HEK293T (cell line): ENCODE data around the gene CHST7.

Experiments
- ARNT ChIP-seq: fragments of 450-650 bp; IDR thresholded peaks from 2 replicates; pipeline ENCODE4 v1.6.1; 2017; ENCODE audit warnings: mild to moderate bottlenecking
- BHLHE40 ChIP-seq: fragments of 450-650 bp; IDR thresholded peaks from 2 replicates; pipeline ENCODE4 v1.6.1; 2016; ENCODE audit warnings: mild to moderate bottlenecking, moderate library complexity, borderline replicate concordance
- CTBP1 ChIP-seq: fragments of 450-650 bp; IDR thresholded peaks from 2 replicates; pipeline ENCODE4 v1.6.1; 2016; ENCODE audit warnings: borderline replicate concordance
- ELF4 ChIP-seq: fragments of 450-650 bp; IDR thresholded peaks from 2 replicates; pipeline ENCODE4 v1.6.1; 2017; ENCODE audit warnings: antibody characterized with exemption
- FOXK2 ChIP-seq: fragments of 450-650 bp; IDR thresholded peaks from 2 replicates; pipeline ENCODE4 v1.6.1; 2016; ENCODE audit warnings: mild to moderate bottlenecking
- FOXM1 ChIP-seq: fragments of 450-650 bp; IDR thresholded peaks from 2 replicates; pipeline ENCODE4 v1.6.1; 2017; ENCODE audit warnings: mild to moderate bottlenecking, borderline replicate concordance
- HDGF ChIP-seq: fragments of 450-650 bp; IDR thresholded peaks from 2 replicates; pipeline ENCODE4 v1.6.1; 2017; ENCODE audit warnings: antibody characterized with exemption, borderline replicate concordance
- L3MBTL2 ChIP-seq: fragments of 450-650 bp; conservative IDR thresholded peaks from 2 replicates; pipeline ENCODE4 v1.6.1; 2016; ENCODE audit warnings: mild to moderate bottlenecking
- LEF1 ChIP-seq: fragments of 450-650 bp; IDR thresholded peaks from 2 replicates; pipeline ENCODE4 v1.6.1; 2017; ENCODE audit warnings: mild to moderate bottlenecking, borderline replicate concordance
- NFRKB ChIP-seq: fragments of 450-650 bp; IDR thresholded peaks from 2 replicates; pipeline ENCODE4 v1.6.1; 2016; ENCODE audit warnings: mild to moderate bottlenecking, moderate library complexity
- SP1 ChIP-seq: fragments of 450-650 bp; IDR thresholded peaks from 2 replicates; pipeline ENCODE4 v1.6.1; 2017
- SUZ12 ChIP-seq: fragments of 450-650 bp; IDR thresholded peaks from 2 replicates; pipeline ENCODE4 v1.6.1; 2016; ENCODE audit warnings: mild to moderate bottlenecking
- TARDBP ChIP-seq: fragments of 450-650 bp; IDR thresholded peaks from 2 replicates; pipeline ENCODE4 v1.6.1; 2016
- ZNF384 ChIP-seq: fragments of 450-650 bp; IDR thresholded peaks from 2 replicates; pipeline ENCODE4 v1.6.1; 2016

GRCh38 chrX:46611658-46612362 is 38.2 kb downstream of the CHST7 start:
- TF ChIP-seq SP1 (no peak), FOXM1 (no peak), ARNT (no peak), L3MBTL2 (no peak), HDGF (no peak), ELF4 (no peak), BHLHE40 (no peak), FOXK2 (no peak), ZNF384 (no peak), SUZ12 (no peak), TARDBP (no peak), CTBP1 (no peak), LEF1 (no peak), NFRKB (no peak)
